A549 (cell line): ENCODE measurements around the gene SLC29A3. TPM values are rescaled to one million over a fixed set of nuclear protein-coding genes. Genes with fewer than 3 reads are reported as not detected.

Source experiments
- ATAC-seq, 2 experiments: fragments of 200-7000 bp in 1 of 2; fragments of >200 bp in 1 of 2; cut with Nextera tagmentation in 1 of 2; cut with Tn5 transposase in 1 of 2; 3 replicates each; pipeline versions ENCODE4 v1.8.0 to v1.9.1; 2018 to 2020; ENCODE audit warnings: mild to moderate bottlenecking in 1 of 2, moderate library complexity in 1 of 2
- CTCF ChIA-PET: fragments of 300-600 bp; sonication (Branson Sonifier 250); formaldehyde crosslinking; extraction: SDS; loops from one replicate; lab custom pipeline; 2021; ENCODE audit warnings: antibody characterized with exemption, inconsistent platforms; lab: Yijun Ruan, JAX
- POLR2A ChIA-PET: fragments of 350-600 bp; formaldehyde crosslinking; extraction: SDS; loops from one replicate; lab custom pipeline; 2021; ENCODE audit warnings: antibody characterized with exemption, inconsistent platforms; lab: Yijun Ruan, JAX
- DNase-seq, 2 experiments: peaks; one replicate each; pipeline versions ENCODE4 v3.0.0 to v3.0.0-alpha.2; 2011 to 2016; ENCODE audit warnings: low read depth in 1 of 2, low spot score in 1 of 2
- FAIRE-seq: peaks from 2 replicates; lab custom pipeline; 2011; peaks lifted over from hg19 to GRCh38; lab: Jason Lieb, UNC
- H3K27ac ChIP-seq, 2 experiments: fragments of >200 bp; sonication (Bioruptor Twin); formaldehyde crosslinking; 3 replicates each; pipeline ENCODE4 v1.5.1; 2016 to 2017
- H3K4me1 ChIP-seq: fragments of >200 bp; sonication (Bioruptor Twin); formaldehyde crosslinking; 3 replicates; pipeline ENCODE4 v1.6.1; 2016
- H3K4me2 ChIP-seq: fragments of >200 bp; sonication (Bioruptor Twin); formaldehyde crosslinking; 3 replicates; pipeline ENCODE4 v1.6.1; 2016
- H3K4me3 ChIP-seq: fragments of >200 bp; sonication (Bioruptor Twin); formaldehyde crosslinking; 3 replicates; pipeline ENCODE4 v1.5.1; 2016
- H3K9me3 ChIP-seq: fragments of >200 bp; sonication (Bioruptor Twin); formaldehyde crosslinking; 3 replicates; pipeline ENCODE4 v1.6.1; 2016
- BHLHE40 ChIP-seq: IDR thresholded peaks from 2 replicates; pipeline ENCODE4 v1.6.1; 2012; ENCODE audit warnings: low read depth, low read length, inconsistent platforms
- CBX8 ChIP-seq: fragments of 200-600 bp; sonication (generic); IDR thresholded peaks from 2 replicates; pipeline ENCODE4 v1.6.1; 2016
- CEBPB ChIP-seq, 2 experiments: fragments of >200 bp in 1 of 2; sonication (Bioruptor Twin) in 1 of 2; formaldehyde crosslinking in 1 of 2; IDR thresholded peaks; 2 replicates each; pipeline ENCODE4 v1.6.1; 2012 to 2016
- EP300 ChIP-seq, 2 experiments: fragments of >200 bp; sonication (Bioruptor Twin); formaldehyde crosslinking; IDR thresholded peaks; 2 replicates in 1 of 2; 3 replicates in 1 of 2; pipeline ENCODE4 v1.6.1; 2016 to 2017
- FOSB ChIP-seq: fragments of 250-450 bp; sonication (Bioruptor Pico); IDR thresholded peaks from 2 replicates; pipeline ENCODE4 v1.5.0; 2020; ENCODE audit warnings: mild to moderate bottlenecking, moderate library complexity
- FOSL2 ChIP-seq, 2 experiments: fragments of 450-650 bp in 1 of 2; fragments of >200 bp in 1 of 2; sonication (Bioruptor Twin) in 1 of 2; formaldehyde crosslinking; IDR thresholded peaks; 2 replicates each; pipeline versions ENCODE4 v1.5.0 to v1.6.1; 2016 to 2020; ENCODE audit warnings: mild to moderate bottlenecking in 1 of 2, moderate library complexity in 1 of 2
- GATA3 ChIP-seq: IDR thresholded peaks from 2 replicates; pipeline ENCODE4 v1.6.1; 2012; ENCODE audit warnings: borderline replicate concordance
- HOXB13 ChIP-seq: fragments of 250-450 bp; sonication (Bioruptor Pico); IDR thresholded peaks from 2 replicates; pipeline ENCODE4 v1.5.0; 2020; ENCODE audit warnings: low read depth, mild to moderate bottlenecking, moderate library complexity
- MAFK ChIP-seq: fragments of 450-650 bp; IDR thresholded peaks from 2 replicates; pipeline ENCODE4 v1.6.1; 2014; ENCODE audit not compliant: partially characterized antibody
- MAZ ChIP-seq: fragments of 150-350 bp; IDR thresholded peaks from 2 replicates; pipeline ENCODE4 v1.6.1; 2014; ENCODE audit warnings: antibody characterized with exemption, low read depth, low read length, borderline replicate concordance
- MYC ChIP-seq: IDR thresholded peaks from 2 replicates; pipeline ENCODE4 v1.6.1; 2012; ENCODE audit warnings: mild to moderate bottlenecking, inconsistent platforms, low read length, improper control_type of control experiment, borderline replicate concordance
- NFE2L2 ChIP-seq: fragments of 150-350 bp; conservative IDR thresholded peaks from 2 replicates; pipeline ENCODE4 v1.6.1; 2014; ENCODE audit warnings: low read length
- POLR2A ChIP-seq: IDR thresholded peaks from 2 replicates; pipeline ENCODE4 v1.6.1; 2012; ENCODE audit warnings: mild to moderate bottlenecking, low read length
- POLR2AphosphoS2 ChIP-seq: conservative IDR thresholded peaks from 2 replicates; pipeline ENCODE4 v1.6.1; 2012; ENCODE audit warnings: low read length, improper control_type of control experiment, inconsistent platforms
- RAD21 ChIP-seq, 2 experiments: fragments of >200 bp in 1 of 2; sonication (Bioruptor Twin) in 1 of 2; formaldehyde crosslinking in 1 of 2; IDR thresholded peaks in 1 of 2; conservative IDR thresholded peaks in 1 of 2; 2 replicates in 1 of 2; 3 replicates in 1 of 2; pipeline ENCODE4 v1.6.1; 2012 to 2018; ENCODE audit warnings: inconsistent platforms in 1 of 2
- SREBF2 ChIP-seq: fragments of 450-650 bp; IDR thresholded peaks from 2 replicates; pipeline ENCODE4 v1.6.1; 2014; ENCODE audit warnings: mild to moderate bottlenecking, moderate library complexity
- TFCP2L1 ChIP-seq: fragments of 250-450 bp; sonication (Bioruptor Pico); IDR thresholded peaks from 2 replicates; pipeline ENCODE4 v1.5.0; 2021; ENCODE audit warnings: mild to moderate bottlenecking
- ZC3H11A ChIP-seq: fragments of 450-650 bp; IDR thresholded peaks from 2 replicates; pipeline ENCODE4 v1.6.1; 2014; ENCODE audit warnings: antibody characterized with exemption, mild to moderate bottlenecking
- WGBS: methylation state at CpG from one replicate; pipeline ENCODE4 v1.1.6; 2017; ENCODE audit errors: missing lambda C conversion rate; 5-methylcytosine and 5-hydroxymethylcytosine counted together
- polyA plus RNA-seq, 4 experiments: library from polyadenylated mRNA; depleted of rRNA in 3 of 4; stranded (reverse); fragments of >200 nt; fragmentation: RNase III in 1 of 4; extraction: RNeasy Plus Mini Kit Qiagen cat#74134 plus additional on column Dnase treatment in 1 of 4; gene quantifications; 2 replicates in 3 of 4; 3 replicates in 1 of 4; pipeline ENCODE4 v1.2.3, GENCODE V29; 2011 to 2017
- TF ChIP-seq, protein P1 (sequence below): fragments of 150-350 bp; IDR thresholded peaks from 2 replicates; pipeline ENCODE4 v1.6.1; 2014; ENCODE audit warnings: low read depth, mild to moderate bottlenecking, low read length
- TF ChIP-seq, protein P2 (sequence below): IDR thresholded peaks from 2 replicates; pipeline ENCODE4 v1.6.1; 2012
- TF ChIP-seq, protein P3 (sequence below): IDR thresholded peaks from 2 replicates; pipeline ENCODE4 v1.6.1; 2012
- TF ChIP-seq, protein P4 (sequence below): fragments of 450-650 bp; IDR thresholded peaks from 2 replicates; pipeline ENCODE4 v1.6.1; 2014; ENCODE audit warnings: antibody characterized with exemption
- TF ChIP-seq, protein P5 (sequence below): fragments of >200 bp; sonication (Bioruptor Twin); formaldehyde crosslinking; IDR thresholded peaks from 2 replicates; pipeline ENCODE4 v1.6.1; 2016

Gene SLC29A3
- polyA plus RNA-seq, 2 of the 4 experiments (the other 2 are of a cell fraction): 7.2 to 11.4 TPM

DNA sequence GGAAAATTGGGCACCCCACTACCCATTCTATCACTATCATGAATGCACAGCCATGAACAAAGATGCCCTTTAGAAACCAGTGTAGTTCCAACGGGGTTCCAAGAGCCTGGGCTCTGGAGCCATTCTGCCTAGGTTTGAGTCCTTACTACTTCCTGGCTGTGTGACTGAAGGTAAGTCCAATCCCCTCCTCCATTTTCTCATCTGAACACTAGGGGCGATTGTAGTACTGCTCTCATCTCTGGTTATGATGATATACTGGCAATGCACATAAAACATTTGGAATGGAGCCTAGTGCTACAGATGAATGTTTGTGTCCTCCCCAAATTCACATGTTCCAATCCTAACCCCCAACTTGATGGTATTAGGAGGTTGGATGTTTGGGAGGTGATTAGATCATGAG is 49.6 kb downstream of the SLC29A3 start:
- no peak overlapping the region for H3K27ac ChIP-seq
- ChIA-PET CTCF (interaction anchor here (0.8 to 47.4 kb wide), 3 partner anchors 9 to 49 kb away, joined by 4 to 977 read pairs (median 79); partner anchors contain the start of gene SLC29A3), POLR2A (interaction anchor here (1.9 kb wide), 1 partner anchor 9 kb away, joined by 5 read pairs; no protein-coding TSS in a partner anchor)
- WGBS: 24% methylated on average over 2 of the region's 2 CpGs
- H3K4me1 ChIP-seq: peaks cover 17% of the 10 kb centered on the region
- H3K4me2 ChIP-seq: no peak overlapping the region
- peak in 1 of 2 experiments; percentile 66; a peak in 3 of 6 replicates for ATAC-seq
- TF ChIP-seq, protein P1, sequence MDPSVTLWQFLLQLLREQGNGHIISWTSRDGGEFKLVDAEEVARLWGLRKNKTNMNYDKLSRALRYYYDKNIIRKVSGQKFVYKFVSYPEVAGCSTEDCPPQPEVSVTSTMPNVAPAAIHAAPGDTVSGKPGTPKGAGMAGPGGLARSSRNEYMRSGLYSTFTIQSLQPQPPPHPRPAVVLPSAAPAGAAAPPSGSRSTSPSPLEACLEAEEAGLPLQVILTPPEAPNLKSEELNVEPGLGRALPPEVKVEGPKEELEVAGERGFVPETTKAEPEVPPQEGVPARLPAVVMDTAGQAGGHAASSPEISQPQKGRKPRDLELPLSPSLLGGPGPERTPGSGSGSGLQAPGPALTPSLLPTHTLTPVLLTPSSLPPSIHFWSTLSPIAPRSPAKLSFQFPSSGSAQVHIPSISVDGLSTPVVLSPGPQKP: no peak
- TF ChIP-seq MAZ: no peak
- no peak for TF ChIP-seq POLR2AphosphoS2
- no peak for TF ChIP-seq EP300 (IDR thresholded peaks at IDR 0.05)
- no peak for TF ChIP-seq HOXB13 (CRISPR knock-in tag)
- TF ChIP-seq CEBPB (IDR thresholded peaks at IDR 0.05): no peak
- TF ChIP-seq ZC3H11A: no peak
- no peak for TF ChIP-seq RAD21 (conservative IDR thresholded peaks at IDR 0.05 in 1 of 2, IDR thresholded peaks at IDR 0.05 in 1 of 2)
- no peak for TF ChIP-seq SREBF2
- TF ChIP-seq NFE2L2: no peak
- TF ChIP-seq, protein P2, sequence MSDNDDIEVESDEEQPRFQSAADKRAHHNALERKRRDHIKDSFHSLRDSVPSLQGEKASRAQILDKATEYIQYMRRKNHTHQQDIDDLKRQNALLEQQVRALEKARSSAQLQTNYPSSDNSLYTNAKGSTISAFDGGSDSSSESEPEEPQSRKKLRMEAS: no peak
- TF ChIP-seq GATA3: no peak
- TF ChIP-seq CBX8: no peak
- TF ChIP-seq POLR2A: no peak
- no peak for TF ChIP-seq FOSL2 (IDR thresholded peaks at IDR 0.05)
- no peak for TF ChIP-seq FOSL2 (CRISPR knock-in tag; IDR thresholded peaks at IDR 0.05)
- TF ChIP-seq, protein P3, sequence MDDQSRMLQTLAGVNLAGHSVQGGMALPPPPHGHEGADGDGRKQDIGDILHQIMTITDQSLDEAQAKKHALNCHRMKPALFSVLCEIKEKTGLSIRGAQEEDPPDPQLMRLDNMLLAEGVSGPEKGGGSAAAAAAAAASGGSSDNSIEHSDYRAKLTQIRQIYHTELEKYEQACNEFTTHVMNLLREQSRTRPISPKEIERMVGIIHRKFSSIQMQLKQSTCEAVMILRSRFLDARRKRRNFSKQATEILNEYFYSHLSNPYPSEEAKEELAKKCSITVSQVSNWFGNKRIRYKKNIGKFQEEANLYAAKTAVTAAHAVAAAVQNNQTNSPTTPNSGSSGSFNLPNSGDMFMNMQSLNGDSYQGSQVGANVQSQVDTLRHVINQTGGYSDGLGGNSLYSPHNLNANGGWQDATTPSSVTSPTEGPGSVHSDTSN: no peak
- TF ChIP-seq MAFK: no peak
- no peak for TF ChIP-seq TFCP2L1 (CRISPR knock-in tag)
- TF ChIP-seq, protein P4, sequence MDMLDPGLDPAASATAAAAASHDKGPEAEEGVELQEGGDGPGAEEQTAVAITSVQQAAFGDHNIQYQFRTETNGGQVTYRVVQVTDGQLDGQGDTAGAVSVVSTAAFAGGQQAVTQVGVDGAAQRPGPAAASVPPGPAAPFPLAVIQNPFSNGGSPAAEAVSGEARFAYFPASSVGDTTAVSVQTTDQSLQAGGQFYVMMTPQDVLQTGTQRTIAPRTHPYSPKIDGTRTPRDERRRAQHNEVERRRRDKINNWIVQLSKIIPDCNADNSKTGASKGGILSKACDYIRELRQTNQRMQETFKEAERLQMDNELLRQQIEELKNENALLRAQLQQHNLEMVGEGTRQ: no peak
- DNase-seq: peak; percentile 21 to 31
- H3K4me3 ChIP-seq: no peak overlapping the region
- FAIRE-seq: no peak
- H3K9me3 ChIP-seq: no peaks in the 10 kb centered on the region

DNA sequence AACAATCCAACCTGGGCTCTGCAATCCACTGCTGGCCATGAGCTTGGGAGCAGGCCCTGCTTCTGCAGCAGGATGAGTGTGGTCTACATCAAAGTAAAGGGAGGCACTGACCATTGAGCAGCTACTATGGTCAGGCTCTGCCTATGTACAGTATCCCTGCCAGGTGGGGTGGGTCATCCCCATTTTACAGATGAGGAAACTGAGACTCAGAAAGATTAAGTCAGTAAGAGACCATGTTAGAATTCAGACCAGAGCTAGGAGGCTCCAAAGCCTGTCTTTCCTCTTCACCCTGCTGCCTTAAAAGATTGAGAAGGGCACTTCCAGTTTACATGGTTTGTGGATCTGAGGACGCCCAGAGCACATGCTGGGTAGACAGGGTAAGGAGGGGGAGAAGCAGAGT is 50.5 kb downstream of the SLC29A3 start:
- Histone ChIP-seq H3K4me1 (peaks cover 9% of the 10 kb centered on the region), H3K9me3 (no peaks in the 10 kb centered on the region), H3K4me2 (no peak overlapping the region), H3K27ac (no peak overlapping the region), H3K4me3 (no peak overlapping the region)
- FAIRE-seq (no peak), DNase-seq (no peak), ATAC-seq (no peak)
- 50% methylated on average over 1 of the region's 1 CpG for WGBS
- TF ChIP-seq, protein P5, sequence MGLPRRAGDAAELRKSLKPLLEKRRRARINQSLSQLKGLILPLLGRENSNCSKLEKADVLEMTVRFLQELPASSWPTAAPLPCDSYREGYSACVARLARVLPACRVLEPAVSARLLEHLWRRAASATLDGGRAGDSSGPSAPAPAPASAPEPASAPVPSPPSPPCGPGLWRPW: no peak
- TF ChIP-seq FOSB (CRISPR knock-in tag) (no peak), MAFK (no peak), MYC (no peak), BHLHE40 (no peak)
- POLR2A ChIA-PET: no interaction called here
- CTCF ChIA-PET: interaction anchor here (0.9 to 47.4 kb wide), 5 partner anchors 14 to 50 kb away, joined by 3 to 977 read pairs (median 4); partner anchors contain the start of gene SLC29A3
